Hematopoietic multipotent progenitor cell treated with erythropoietin and hydrocortisone succinate and interleukin-3 and kit ligand, for 4 days (in vitro differentiated cells): ENCODE results near the gene IPO8.
"Not testable (repeated sequence)": the region's sequence is repeated elsewhere in the genome, so short reads cannot be mapped to it uniquely, and the experiment has no call there.

ENCODE experiments used
- DNase-seq: peaks from one replicate; pipeline ENCODE4 v3.0.0-alpha.2; 2015

IPO8 gene

GRCh38 chr12:30603129-30603528 lies 92.5 kb downstream of the IPO8 start:
- DNase-seq = no peak

- DNase-seq = no peak
Measured at GRCh38 chr12:30602678-30603077, 93.0 kb downstream of the IPO8 start.

- no peak for DNase-seq
Measured at GRCh38 chr12:30599608-30600007, 96.1 kb downstream of the IPO8 start.

- no peak for DNase-seq
Measured at GRCh38 chr12:30598889-30599288, 96.8 kb downstream of the IPO8 start.

GRCh38 chr12:30595742-30596141 lies 99.9 kb downstream of the IPO8 start:
- DNase-seq = no peak

- no peak for DNase-seq
Measured at GRCh38 chr12:30594509-30594908, 101.2 kb downstream of the IPO8 start.

GRCh38 chr12:30588572-30588971 lies 107.1 kb downstream of the IPO8 start:
- not testable (repeated sequence) for DNase-seq

GRCh38 chr12:30587782-30588181 lies 107.9 kb downstream of the IPO8 start:
- no peak for DNase-seq

- no peak for DNase-seq
Measured at GRCh38 chr12:30585877-30586276, 109.8 kb downstream of the IPO8 start.

GRCh38 chr12:30582943-30583342 lies 112.7 kb downstream of the IPO8 start:
- no peak for DNase-seq

GRCh38 chr12:30580344-30580743 lies 115.3 kb downstream of the IPO8 start:
- no peak for DNase-seq
